HG03280 (cell line): ENCODE results near the gene GABRR1.
"Not testable (repeated sequence)": the region's sequence is repeated elsewhere in the genome, so short reads cannot be mapped to it uniquely, and the experiment has no call there.

Source experiments
- ATAC-seq: cut with Tn5 transposase; IDR thresholded peaks from one replicate; pipeline ENCODE4 v1.9.1; 2021; ENCODE audit warnings: mild to moderate bottlenecking, moderate library complexity; ENCODE audit not compliant: unreplicated experiment

GABRR1 gene

GRCh38 chr6:89161326-89162046 lies 55.7 kb downstream of the GABRR1 start:
- ATAC-seq, result no peak

GRCh38 chr6:89160331-89161092 lies 56.6 kb downstream of the GABRR1 start:
- ATAC-seq, result no peak

- ATAC-seq, result no peak
Observed at GRCh38 chr6:89154131-89154530, 63.0 kb downstream of the GABRR1 start.

GRCh38 chr6:89148016-89148750 lies 69.0 kb downstream of the GABRR1 start:
- ATAC-seq, result no peak

GRCh38 chr6:89146718-89147700 lies 70.1 kb downstream of the GABRR1 start:
- ATAC-seq, result peak; percentile 33

GRCh38 chr6:89145956-89146717 lies 71.0 kb downstream of the GABRR1 start, which contains the start of gene PM20D2:
Gene PM20D2, plus strand, starts transcription at chr6:89146055. Its CDS starts 90 bp downstream, at chr6:89146145.
- ATAC-seq, result peak; percentile 66

GRCh38 chr6:89145091-89145955 lies 71.8 kb downstream of the GABRR1 start:
- peak; percentile 53 for ATAC-seq

GRCh38 chr6:89144354-89144906 lies 72.7 kb downstream of the GABRR1 start:
- ATAC-seq, result peak; percentile 42

- ATAC-seq, result no peak
Observed at GRCh38 chr6:89140347-89141156, 76.6 kb downstream of the GABRR1 start.

GRCh38 chr6:89139509-89140346 lies 77.4 kb downstream of the GABRR1 start:
- no peak for ATAC-seq

GRCh38 chr6:89138173-89138572 lies 79.0 kb downstream of the GABRR1 start:
- no peak for ATAC-seq

GRCh38 chr6:89134723-89135122 lies 82.4 kb downstream of the GABRR1 start:
- ATAC-seq, result no peak

- no peak for ATAC-seq
Observed at GRCh38 chr6:89133981-89134380, 83.2 kb downstream of the GABRR1 start.

- ATAC-seq, result no peak
Observed at GRCh38 chr6:89132057-89132456, 85.1 kb downstream of the GABRR1 start.

GRCh38 chr6:89131599-89131998 lies 85.6 kb downstream of the GABRR1 start:
- no peak for ATAC-seq

GRCh38 chr6:89128256-89128671 lies 88.9 kb downstream of the GABRR1 start:
- ATAC-seq, result not testable (repeated sequence)
